EH (cell line): ENCODE results near the gene FAM149A.

ENCODE experiments used
- DNase-seq: peaks from one replicate; pipeline ENCODE4 v3.0.0-alpha.2; 2015; ENCODE audit warnings: low read depth

Gene FAM149A

GRCh38 chr4:186105647-186106321, 1.3 kb downstream of the FAM149A start:
- DNase-seq, result no peak

GRCh38 chr4:186107947-186108346, 3.4 kb downstream of the FAM149A start:
- no peak for DNase-seq

GRCh38 chr4:186108391-186108790, 3.9 kb downstream of the FAM149A start:
- DNase-seq, result no peak

GRCh38 chr4:186109245-186109644, 4.7 kb downstream of the FAM149A start:
- DNase-seq, result no peak

GRCh38 chr4:186116697-186117096, 12.2 kb downstream of the FAM149A start:
- DNase-seq, result no peak

- DNase-seq, result no peak
Measured at GRCh38 chr4:186118582-186118981, 14.1 kb downstream of the FAM149A start.

- no peak for DNase-seq
Measured at GRCh38 chr4:186121057-186121456, 16.6 kb downstream of the FAM149A start.

- DNase-seq, result no peak
Measured at GRCh38 chr4:186128842-186129241, 24.3 kb downstream of the FAM149A start.

- no peak for DNase-seq
Measured at GRCh38 chr4:186131935-186132334, 27.4 kb downstream of the FAM149A start.

- peak; percentile 26 for DNase-seq
Measured at GRCh38 chr4:186132577-186133242, 28.2 kb downstream of the FAM149A start.

- no peak for DNase-seq
Measured at GRCh38 chr4:186134257-186134656, 29.8 kb downstream of the FAM149A start.

GRCh38 chr4:186134861-186135260, 30.4 kb downstream of the FAM149A start:
- DNase-seq, result no peak

- DNase-seq, result peak; percentile 23
Measured at GRCh38 chr4:186137196-186137794, 32.8 kb downstream of the FAM149A start.

GRCh38 chr4:186144198-186144945, 39.9 kb downstream of the FAM149A start:
- DNase-seq, result peak; percentile 6

- DNase-seq, result peak; percentile 41
Measured at GRCh38 chr4:186144946-186145569, 40.6 kb downstream of the FAM149A start.

GRCh38 chr4:186146458-186146857, 42.0 kb downstream of the FAM149A start:
- no peak for DNase-seq

GRCh38 chr4:186148336-186148975, 44.0 kb downstream of the FAM149A start:
- no peak for DNase-seq

GRCh38 chr4:186149872-186150271, 45.4 kb downstream of the FAM149A start:
- no peak for DNase-seq

- no peak for DNase-seq
Measured at GRCh38 chr4:186150926-186151325, 46.4 kb downstream of the FAM149A start.

GRCh38 chr4:186151499-186151898, 47.0 kb downstream of the FAM149A start:
- no peak for DNase-seq

GRCh38 chr4:186158021-186158813, 53.7 kb downstream of the FAM149A start:
- no peak for DNase-seq
